Measurements from ENCODE around the gene POLR3G.

The POLR3G gene

DNA sequence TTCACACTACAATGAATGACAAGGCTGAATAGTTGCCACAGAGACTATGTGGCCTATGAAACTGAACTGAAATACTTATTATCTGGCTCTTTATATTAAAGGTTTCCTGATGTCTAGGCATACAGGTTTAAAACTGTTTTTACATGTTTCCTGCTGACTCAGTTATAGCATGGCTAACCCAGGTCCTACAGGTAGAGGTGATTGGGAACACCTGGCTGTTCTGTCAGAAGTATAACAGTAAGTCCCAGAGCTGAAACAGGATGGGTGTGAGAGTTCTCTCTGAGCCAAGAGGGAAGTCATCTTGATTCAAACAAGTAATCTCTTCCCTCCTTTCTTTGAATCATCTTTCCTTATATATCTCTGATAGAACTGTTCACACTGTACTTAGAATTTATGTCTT, 79.0 kb downstream of the POLR3G start:
- DNase-seq, result no peak

- DNase-seq, result no peak
These were observed 79.8 kb downstream of the POLR3G start for GRCh38 chr5:90554358-90555006.

GRCh38 chr5:90555666-90556065, 81.0 kb downstream of the POLR3G start:
- DNase-seq, result no peak

- DNase-seq, result no peak
These were observed 82.7 kb downstream of the POLR3G start for GRCh38 chr5:90557391-90557790.

- peak in 1 of 4 experiments; percentile 11 for DNase-seq
These were observed 83.2 kb downstream of the POLR3G start for GRCh38 chr5:90557871-90558270.

GRCh38 chr5:90558344-90559192, 83.9 kb downstream of the POLR3G start, which contains the start of gene ADGRV1:
Gene ADGRV1, plus strand, starts transcription at chr5:90558797. Its CDS starts 99 bp downstream, at chr5:90558896.
- DNase-seq, result peak in 3 of 4 experiments; percentile 5 to 34 (median 17)

DNA sequence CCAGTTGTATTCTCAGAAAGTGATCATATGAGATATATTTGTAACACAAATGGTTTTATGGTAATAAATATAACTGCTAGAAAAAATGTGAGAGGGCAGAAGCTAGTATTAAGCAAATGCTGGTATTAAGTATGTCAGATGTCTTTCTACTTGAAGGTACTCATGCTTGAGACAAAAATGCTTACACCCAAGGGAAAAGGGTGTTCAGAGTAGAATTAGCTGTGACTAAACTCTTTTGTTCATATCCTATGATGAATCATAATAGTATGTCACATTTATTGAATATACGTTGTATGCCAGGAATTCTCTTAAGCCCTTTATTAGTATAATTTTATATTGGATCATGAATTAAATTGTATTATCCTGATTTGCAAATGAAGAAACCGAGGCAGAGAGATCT, 86.1 kb downstream of the POLR3G start:
- no peak for DNase-seq

GRCh38 chr5:90561766-90562165, 87.1 kb downstream of the POLR3G start:
- no peak for DNase-seq

- DNase-seq, result no peak
These were observed 87.7 kb downstream of the POLR3G start for GRCh38 chr5:90562341-90562740.

GRCh38 chr5:90563108-90563507, 88.4 kb downstream of the POLR3G start:
- no peak for DNase-seq
